Prostate gland (tissue), 2 donors: Measurements from ENCODE around the gene TNP2. TPM values are rescaled to one million over a fixed set of nuclear protein-coding genes. Genes with fewer than 3 reads are reported as not detected.

Experiments
- DNase-seq: peaks from one replicate; pipeline ENCODE4 v3.0.0-alpha.2; 2019; ENCODE audit warnings: low spot score
- H3K27ac ChIP-seq, 2 donors: fragments of 200-600 bp; sonication (generic); 2 replicates each; pipeline ENCODE4 v1.5.1; 2017 to 2019
- H3K27me3 ChIP-seq: fragments of 200-600 bp; sonication (generic); replicated peaks from 2 replicates; pipeline ENCODE4 v1.5.1; 2019; ENCODE audit not compliant: insufficient read depth
- H3K36me3 ChIP-seq, 2 donors: fragments of 200-600 bp; sonication (generic); 1 replicate in 1 of 2; 2 replicates in 1 of 2; pipeline versions ENCODE4 v1.5.1 to v1.8.1; 2017 to 2019
- H3K4me1 ChIP-seq: fragments of 200-600 bp; sonication (generic); replicated peaks from 2 replicates; pipeline ENCODE4 v1.5.1; 2019
- H3K4me3 ChIP-seq, 2 donors: fragments of 200-600 bp; sonication (generic); 2 replicates each; pipeline ENCODE4 v1.5.1; 2017 to 2019
- H3K9me3 ChIP-seq: fragments of 200-600 bp; sonication (generic); 2 replicates; pipeline ENCODE4 v1.5.1; 2017
- CTCF ChIP-seq, 4 experiments: fragments of 200-600 bp in 2 of 4; fragments of 450-650 bp in 2 of 4; sonication (generic) in 2 of 4; IDR thresholded peaks; 1 replicate in 3 of 4; 2 replicates in 1 of 4; pipeline ENCODE4 v1.5.1; 2016 to 2019; ENCODE audit warnings: antibody characterized with exemption in 4 of 4, mild to moderate bottlenecking in 2 of 4, moderate library complexity in 2 of 4
- POLR2A ChIP-seq: fragments of 450-650 bp; IDR thresholded peaks from one replicate; pipeline ENCODE4 v1.6.1; 2016; ENCODE audit warnings: antibody characterized with exemption, mild to moderate bottlenecking
- POLR2AphosphoS5 ChIP-seq: sonication (generic); formaldehyde crosslinking; IDR thresholded peaks from one replicate; pipeline ENCODE4 v1.6.1; 2017; ENCODE audit warnings: antibody characterized with exemption
- WGBS: methylation state at CpG from one replicate; pipeline ENCODE4 v1.1.5; 2018; 5-methylcytosine and 5-hydroxymethylcytosine counted together
- intact Hi-C: fragments of 100-400 bp; cut with DNase I; formaldehyde crosslinking; loops from one replicate; pipeline ENCODE4 v1.14.2; 2022
- total RNA-seq, 2 donors: library from RNA; depleted of rRNA; stranded (reverse); fragments of >200 nt; gene quantifications; one replicate each; pipeline ENCODE4 v1.1.0, GENCODE V29; 2016

TNP2 gene
- total RNA-seq, 2 donors from 2014 or later, result not detected

DNA sequence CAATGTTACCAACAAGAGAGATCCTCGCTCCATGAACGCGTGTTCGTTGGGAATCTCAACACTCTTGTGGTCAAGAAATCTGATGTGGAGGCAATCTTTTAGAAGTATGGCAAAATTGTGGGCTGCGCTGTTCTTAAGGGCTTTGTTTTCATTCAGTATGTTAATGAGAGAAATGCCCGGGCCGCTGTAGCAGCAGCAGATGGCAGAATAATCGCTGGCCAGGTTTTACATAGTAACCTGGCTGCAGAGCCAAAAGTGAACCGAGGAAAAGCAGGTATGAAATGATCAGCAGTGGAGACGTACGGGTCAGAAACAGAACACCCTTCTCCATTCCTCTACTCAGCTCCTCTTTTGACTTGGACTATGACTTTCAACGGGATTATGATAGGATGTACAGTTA, 26.5 kb downstream of the TNP2 start:
- 78% methylated on average over 12 of the region's 12 CpGs for WGBS
- H3K36me3 ChIP-seq, result no peaks in the 10 kb centered on the region
- DNase-seq, result no peak
- intact Hi-C loops, result no loop called here
- no peak for TF ChIP-seq CTCF (IDR thresholded peaks at IDR 0.05)
- no peak for TF ChIP-seq POLR2A
- TF ChIP-seq POLR2AphosphoS5, result no peak
- H3K9me3 ChIP-seq, result no peaks in the 10 kb centered on the region
- H3K4me1 ChIP-seq, result no peaks in the 10 kb centered on the region
- no peak overlapping the region for H3K4me3 ChIP-seq
- H3K27ac ChIP-seq, result no peak overlapping the region
- no peaks in the 10 kb centered on the region for H3K27me3 ChIP-seq

- Histone ChIP-seq H3K27me3 (no peaks in the 10 kb centered on the region), H3K9me3 (no peaks in the 10 kb centered on the region), H3K36me3 (no peaks in the 10 kb centered on the region), H3K27ac (no peak overlapping the region), H3K4me3 (no peak overlapping the region), H3K4me1 (no peaks in the 10 kb centered on the region)
- DNase-seq, result no peak
- TF ChIP-seq CTCF (IDR thresholded peaks at IDR 0.05), result no peak
- no peak for TF ChIP-seq POLR2AphosphoS5
- TF ChIP-seq POLR2A, result no peak
- intact Hi-C loops, result no loop called here
- WGBS, result 93% methylated on average over 5 of the region's 5 CpGs
Measured at GRCh38 chr16:11241480-11242204, 27.5 kb downstream of the TNP2 start.

- DNase-seq, result no peak
- WGBS, result 77% methylated on average over 10 of the region's 10 CpGs
- no peaks in the 10 kb centered on the region for H3K27me3 ChIP-seq
Measured at GRCh38 chr16:11240636-11241473, 28.3 kb downstream of the TNP2 start.

GRCh38 chr16:11239644-11240632, 29.2 kb downstream of the TNP2 start:
- H3K27ac ChIP-seq, result no peak overlapping the region
- no peak for TF ChIP-seq POLR2AphosphoS5
- TF ChIP-seq POLR2A, result no peak
- no peak for TF ChIP-seq CTCF (IDR thresholded peaks at IDR 0.05)
- H3K4me3 ChIP-seq, result no peak overlapping the region

More at GRCh38 chr16:11240636-11241473, 28.3 kb downstream of the TNP2 start:
- no peaks in the 10 kb centered on the region for H3K4me1 ChIP-seq
- H3K27ac ChIP-seq, result no peak overlapping the region
- intact Hi-C loops, result no loop called here
- no peaks in the 10 kb centered on the region for H3K36me3 ChIP-seq
- H3K9me3 ChIP-seq, result no peaks in the 10 kb centered on the region
- no peak overlapping the region for H3K4me3 ChIP-seq
- TF ChIP-seq POLR2A (no peak), CTCF (IDR thresholded peaks at IDR 0.05) (no peak), POLR2AphosphoS5 (no peak)

More at GRCh38 chr16:11239644-11240632, 29.2 kb downstream of the TNP2 start:
- 76% methylated on average over 10 of the region's 10 CpGs for WGBS
- no peaks in the 10 kb centered on the region for H3K4me1 ChIP-seq
- no peaks in the 10 kb centered on the region for H3K36me3 ChIP-seq
- intact Hi-C loops, result no loop called here
- H3K9me3 ChIP-seq, result no peaks in the 10 kb centered on the region
- no peaks in the 10 kb centered on the region for H3K27me3 ChIP-seq
- no peak for DNase-seq
